Measurements from ENCODE around the gene CLSTN2. TPM values are rescaled to one million over a fixed set of nuclear protein-coding genes. Genes with fewer than 3 reads are reported as not detected.

The CLSTN2 gene
- total RNA-seq, 2 experiments from 2014 or later = not detected

DNA sequence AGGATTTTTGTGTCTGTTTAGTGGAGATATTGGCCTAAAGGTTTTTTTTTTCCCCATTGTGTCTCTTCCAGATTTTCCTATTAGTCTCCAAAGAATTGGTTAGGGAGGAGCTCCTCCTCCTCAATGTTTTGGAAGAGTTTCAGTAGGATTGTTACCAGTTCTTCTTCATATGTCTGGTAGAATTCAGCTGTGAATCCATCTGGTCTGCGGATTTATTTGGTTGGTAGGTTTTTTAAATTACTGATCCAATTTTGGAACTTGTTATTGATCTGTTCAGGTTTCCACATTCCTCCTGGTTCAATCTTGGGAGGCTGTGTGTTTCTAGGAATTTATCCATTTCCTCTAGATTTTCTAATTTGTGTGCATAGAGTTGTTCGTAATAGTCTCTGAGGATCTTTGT is 222.2 kb downstream of the CLSTN2 start:
- ATAC-seq (no peak), DNase-seq (no peak)
- ChIA-PET POLR2A (no interaction called here), CTCF (no interaction called here)
- H3K36me3 Mint-ChIP-seq (ENCODE audit: low read depth) = no peaks in the 10 kb centered on the region
- H3K4me1 Mint-ChIP-seq (ENCODE audit: low read depth) = no peaks in the 10 kb centered on the region
- H3K9me3 Mint-ChIP-seq (ENCODE audit: insufficient read depth) = no peaks in the 10 kb centered on the region
- no peak overlapping the region for H3K4me3 Mint-ChIP-seq
- no peaks in the 10 kb centered on the region for H3K27me3 Mint-ChIP-seq (ENCODE audit: low read depth)
- no peak overlapping the region for H3K27ac Mint-ChIP-seq

DNA sequence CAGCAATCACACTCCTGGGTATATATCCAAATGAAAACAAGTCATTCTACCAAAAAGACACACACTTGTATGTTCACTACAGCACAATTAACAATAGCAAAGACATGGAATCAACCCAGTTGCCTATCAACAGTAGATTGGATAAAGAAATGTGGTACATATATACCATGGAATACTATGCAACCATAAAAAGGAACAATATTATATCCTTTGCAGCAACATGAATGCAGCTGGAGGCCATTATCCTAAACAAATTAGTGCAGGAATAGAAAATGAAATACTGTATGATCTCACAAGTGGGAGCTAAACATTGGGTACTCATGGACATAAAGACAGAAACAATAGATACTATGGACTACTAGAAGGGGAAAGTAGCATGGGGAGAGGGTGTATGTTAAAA is 224.7 kb downstream of the CLSTN2 start:
- ChIA-PET CTCF (no interaction called here), POLR2A (no interaction called here)
- no peaks in the 10 kb centered on the region for H3K27me3 Mint-ChIP-seq (ENCODE audit: low read depth)
- DNase-seq (no peak), ATAC-seq (no peak)
- H3K4me3 Mint-ChIP-seq = no peak overlapping the region
- H3K9me3 Mint-ChIP-seq (ENCODE audit: insufficient read depth) = no peaks in the 10 kb centered on the region
- H3K27ac Mint-ChIP-seq = no peak overlapping the region
- no peaks in the 10 kb centered on the region for H3K4me1 Mint-ChIP-seq (ENCODE audit: low read depth)
- no peaks in the 10 kb centered on the region for H3K36me3 Mint-ChIP-seq (ENCODE audit: low read depth)

DNA sequence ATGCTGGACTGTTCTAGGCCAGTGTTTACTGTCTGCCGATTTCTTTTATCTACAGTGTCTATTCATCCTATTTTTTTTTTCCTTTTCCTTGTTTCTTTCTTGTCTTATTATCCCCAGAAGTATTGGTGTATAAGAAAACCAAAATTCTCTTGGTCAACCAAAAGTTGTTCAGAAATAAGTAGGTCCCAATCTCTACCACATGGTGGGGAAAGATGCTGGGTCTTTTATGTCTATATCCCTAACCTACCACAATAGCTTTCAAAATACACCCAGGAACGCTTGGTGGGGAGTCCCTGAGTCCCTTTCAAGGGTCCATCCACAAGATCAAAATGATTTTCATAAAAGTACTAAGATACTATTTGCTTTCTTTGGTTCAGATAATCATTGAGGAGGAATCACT is 225.6 kb downstream of the CLSTN2 start:
- Mint-ChIP-seq H3K27me3 (ENCODE audit: low read depth) (no peaks in the 10 kb centered on the region), H3K4me3 (no peak overlapping the region), H3K36me3 (ENCODE audit: low read depth) (no peaks in the 10 kb centered on the region), H3K4me1 (ENCODE audit: low read depth) (no peaks in the 10 kb centered on the region), H3K27ac (no peak overlapping the region), H3K9me3 (ENCODE audit: insufficient read depth) (no peaks in the 10 kb centered on the region)
- ChIA-PET CTCF (no interaction called here), POLR2A (interaction anchor here (0.7 kb wide), 1 partner anchor 443 kb away, joined by 3 read pairs; no protein-coding TSS in a partner anchor)
- DNase-seq (no peak), ATAC-seq (no peak)

DNA sequence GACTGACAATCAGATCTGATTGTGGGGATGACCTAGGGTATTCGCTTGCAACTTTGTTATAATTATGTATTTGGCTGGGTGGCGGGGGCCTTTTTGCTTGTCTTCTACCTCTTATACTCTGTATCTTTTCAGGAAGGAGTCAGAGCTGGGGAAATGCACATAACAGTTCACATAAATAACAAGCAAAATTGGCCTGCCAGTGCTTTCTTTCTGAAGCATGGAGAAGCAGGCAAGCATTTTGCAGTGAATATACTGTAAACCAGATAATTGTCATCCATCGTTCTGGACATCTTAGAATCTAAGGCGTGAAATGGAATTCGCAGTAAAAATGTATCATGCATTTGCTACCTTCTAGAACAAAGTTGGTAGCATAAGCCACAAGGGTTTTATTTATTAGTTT is 227.6 kb downstream of the CLSTN2 start:
- Mint-ChIP-seq H3K4me1 (ENCODE audit: low read depth) (no peaks in the 10 kb centered on the region), H3K9me3 (ENCODE audit: insufficient read depth) (no peaks in the 10 kb centered on the region), H3K27ac (no peak overlapping the region), H3K4me3 (no peak overlapping the region), H3K27me3 (ENCODE audit: low read depth) (no peaks in the 10 kb centered on the region), H3K36me3 (ENCODE audit: low read depth) (no peaks in the 10 kb centered on the region)
- no peak for ATAC-seq
- no peak for DNase-seq
- ChIA-PET CTCF (no interaction called here), POLR2A (no interaction called here)

DNA sequence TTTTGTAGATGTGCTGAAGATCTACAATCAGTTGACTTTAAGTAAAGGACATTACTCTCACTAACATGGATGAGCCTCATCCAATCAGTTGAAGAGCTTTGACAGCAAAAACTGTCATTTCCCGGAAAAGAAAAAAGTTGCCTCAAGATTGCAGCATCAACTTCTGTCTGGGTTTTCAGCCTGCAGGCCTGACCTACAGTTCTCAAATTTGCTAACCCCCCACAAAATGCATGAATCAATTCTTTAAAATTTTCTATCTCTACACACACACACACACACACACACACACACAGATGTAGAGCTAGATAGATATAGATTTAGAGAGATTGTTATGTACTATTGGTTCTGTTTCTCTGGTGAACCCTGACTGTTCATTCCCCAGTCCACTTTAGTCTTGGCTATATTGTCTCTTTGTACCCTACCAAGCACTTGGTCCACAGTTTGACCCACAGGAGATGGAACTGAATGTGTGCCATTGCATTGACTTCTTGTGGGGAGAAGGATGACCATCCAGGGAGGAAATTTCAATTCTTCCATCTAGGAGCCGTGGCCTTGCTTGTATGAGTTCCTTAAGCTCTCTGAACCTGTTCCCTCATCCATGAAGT is 228.3 kb downstream of the CLSTN2 start:
- ATAC-seq (no peak), DNase-seq (no peak)
- ChIA-PET CTCF (no interaction called here), POLR2A (no interaction called here)
- no peaks in the 10 kb centered on the region for H3K4me1 Mint-ChIP-seq (ENCODE audit: low read depth)
- H3K27ac Mint-ChIP-seq = no peak overlapping the region
- no peaks in the 10 kb centered on the region for H3K27me3 Mint-ChIP-seq (ENCODE audit: low read depth)
- H3K4me3 Mint-ChIP-seq = no peak overlapping the region
- no peaks in the 10 kb centered on the region for H3K36me3 Mint-ChIP-seq (ENCODE audit: low read depth)
- H3K9me3 Mint-ChIP-seq (ENCODE audit: insufficient read depth) = no peaks in the 10 kb centered on the region

DNA sequence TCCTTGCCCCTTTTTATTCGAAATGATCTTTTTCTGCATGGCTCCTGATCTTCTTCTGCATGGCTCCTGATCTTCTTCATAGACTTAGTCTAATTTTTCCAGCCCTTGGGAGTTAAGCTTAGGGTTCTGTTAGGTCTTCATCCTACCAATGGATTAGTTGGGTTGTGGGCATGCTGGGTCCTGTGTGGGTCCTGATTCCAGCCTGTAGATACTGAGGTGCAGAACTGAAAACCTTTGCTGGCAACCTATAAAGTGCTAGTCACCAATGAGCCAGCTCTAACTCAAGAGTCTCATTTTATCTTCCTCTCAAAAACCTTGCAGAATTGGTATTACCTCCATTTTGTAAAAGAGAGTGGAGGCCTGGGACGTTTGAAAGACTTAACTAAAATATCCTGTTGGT is 229.2 kb downstream of the CLSTN2 start:
- Mint-ChIP-seq H3K27me3 (ENCODE audit: low read depth) (no peaks in the 10 kb centered on the region), H3K4me3 (no peak overlapping the region), H3K36me3 (ENCODE audit: low read depth) (no peaks in the 10 kb centered on the region), H3K27ac (no peak overlapping the region), H3K9me3 (ENCODE audit: insufficient read depth) (no peaks in the 10 kb centered on the region), H3K4me1 (ENCODE audit: low read depth) (no peaks in the 10 kb centered on the region)
- POLR2A ChIA-PET = no interaction called here
- CTCF ChIA-PET = no interaction called here
- ATAC-seq = no peak
- DNase-seq = no peak

DNA sequence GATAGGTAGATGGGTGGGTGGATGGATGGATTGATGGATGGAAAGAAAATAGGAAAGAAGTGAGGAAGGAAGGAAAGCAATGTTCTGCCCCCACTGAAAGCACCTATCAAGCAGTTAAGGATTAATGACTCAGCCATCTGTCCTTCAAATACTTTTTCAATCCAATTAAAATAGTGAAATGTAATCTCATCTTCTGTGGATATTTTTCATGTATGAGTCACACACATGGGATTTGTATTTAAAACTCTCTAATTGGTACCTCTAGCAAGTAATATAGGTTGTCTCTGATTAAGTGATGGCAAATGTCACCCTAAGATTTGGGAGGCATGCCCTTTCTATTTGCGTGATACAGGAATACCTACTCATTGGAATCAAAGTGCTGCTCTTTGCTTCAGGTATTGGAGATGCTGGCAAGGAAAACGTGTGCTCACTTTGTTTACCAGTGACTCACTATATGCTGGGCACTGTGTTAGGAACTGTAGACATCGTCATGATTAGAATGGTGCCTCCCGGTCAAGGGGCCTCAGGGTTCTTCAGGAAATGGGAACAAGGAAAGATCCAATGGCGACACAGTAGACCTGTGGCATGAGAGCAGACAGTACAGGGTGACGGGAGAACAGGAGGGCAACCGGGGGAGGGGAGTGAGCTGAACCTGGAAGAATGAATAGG is 230.1 kb downstream of the CLSTN2 start:
- DNase-seq (no peak), ATAC-seq (no peak)
- Mint-ChIP-seq H3K27me3 (ENCODE audit: low read depth) (no peaks in the 10 kb centered on the region), H3K4me1 (ENCODE audit: low read depth) (no peaks in the 10 kb centered on the region), H3K27ac (no peak overlapping the region), H3K4me3 (no peak overlapping the region), H3K9me3 (ENCODE audit: insufficient read depth) (no peaks in the 10 kb centered on the region), H3K36me3 (ENCODE audit: low read depth) (no peaks in the 10 kb centered on the region)
- ChIA-PET CTCF (no interaction called here), POLR2A (no interaction called here)

DNA sequence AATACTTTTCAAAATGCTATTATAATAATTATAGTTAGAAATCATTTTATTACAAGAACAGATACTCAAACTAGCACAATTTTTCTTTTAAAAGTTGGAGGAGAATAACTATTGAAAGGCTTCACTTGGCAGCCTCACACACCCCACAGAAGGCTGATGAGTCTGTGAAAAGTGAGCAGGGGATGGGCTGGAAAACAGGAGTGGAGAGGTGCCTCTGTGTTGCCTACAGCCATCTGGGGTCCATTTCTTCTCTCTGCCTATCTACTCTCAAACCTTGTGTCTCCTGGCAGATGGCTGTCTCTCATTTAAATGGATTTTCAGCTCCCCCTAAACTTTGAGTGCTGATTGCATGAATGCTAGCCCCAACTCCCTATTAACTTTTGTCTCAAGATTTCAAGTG is 230.8 kb downstream of the CLSTN2 start:
- no peaks in the 10 kb centered on the region for H3K27me3 Mint-ChIP-seq (ENCODE audit: low read depth)
- DNase-seq (no peak), ATAC-seq (no peak)
- no peaks in the 10 kb centered on the region for H3K9me3 Mint-ChIP-seq (ENCODE audit: insufficient read depth)
- ChIA-PET POLR2A (no interaction called here), CTCF (no interaction called here)
- H3K4me3 Mint-ChIP-seq = no peak overlapping the region
- H3K36me3 Mint-ChIP-seq (ENCODE audit: low read depth) = no peaks in the 10 kb centered on the region
- no peak overlapping the region for H3K27ac Mint-ChIP-seq
- no peaks in the 10 kb centered on the region for H3K4me1 Mint-ChIP-seq (ENCODE audit: low read depth)

DNA sequence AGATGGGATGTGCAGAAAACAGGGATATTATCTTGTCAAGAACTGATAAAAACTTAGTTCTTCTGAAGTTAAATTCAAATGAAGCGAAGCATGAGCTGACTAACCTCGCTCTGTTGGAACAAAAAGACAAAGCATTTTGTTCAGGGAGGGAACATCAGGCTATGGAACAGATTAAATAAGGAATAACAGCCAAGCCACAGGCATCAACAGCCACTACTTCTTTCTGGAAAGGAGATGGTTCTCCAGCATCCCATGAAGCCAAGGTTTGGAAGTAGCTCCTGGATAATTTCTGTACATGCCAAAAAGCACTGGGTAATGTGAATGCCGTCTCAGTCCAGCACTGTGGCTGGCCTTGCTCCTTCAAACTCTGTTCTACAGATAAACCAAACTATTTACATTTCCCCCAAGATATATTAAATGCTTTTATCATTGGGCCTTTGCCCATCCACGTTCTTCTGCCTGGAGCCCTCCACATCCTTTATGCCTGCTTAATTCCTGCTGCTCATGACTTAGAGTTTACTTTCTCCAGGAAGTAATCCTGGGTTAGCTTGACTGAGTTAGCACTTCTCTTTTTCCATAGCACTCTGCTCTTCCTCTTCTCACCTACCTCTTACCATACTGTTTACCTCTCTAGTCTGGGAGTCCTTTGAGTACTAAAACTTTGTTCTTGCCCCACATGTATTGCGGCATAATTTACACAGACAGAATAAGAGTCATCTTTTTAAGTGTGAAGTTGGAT is 232.0 kb downstream of the CLSTN2 start:
- CTCF ChIA-PET = no interaction called here
- no peak for ATAC-seq
- no peaks in the 10 kb centered on the region for H3K27me3 Mint-ChIP-seq (ENCODE audit: low read depth)

DNA sequence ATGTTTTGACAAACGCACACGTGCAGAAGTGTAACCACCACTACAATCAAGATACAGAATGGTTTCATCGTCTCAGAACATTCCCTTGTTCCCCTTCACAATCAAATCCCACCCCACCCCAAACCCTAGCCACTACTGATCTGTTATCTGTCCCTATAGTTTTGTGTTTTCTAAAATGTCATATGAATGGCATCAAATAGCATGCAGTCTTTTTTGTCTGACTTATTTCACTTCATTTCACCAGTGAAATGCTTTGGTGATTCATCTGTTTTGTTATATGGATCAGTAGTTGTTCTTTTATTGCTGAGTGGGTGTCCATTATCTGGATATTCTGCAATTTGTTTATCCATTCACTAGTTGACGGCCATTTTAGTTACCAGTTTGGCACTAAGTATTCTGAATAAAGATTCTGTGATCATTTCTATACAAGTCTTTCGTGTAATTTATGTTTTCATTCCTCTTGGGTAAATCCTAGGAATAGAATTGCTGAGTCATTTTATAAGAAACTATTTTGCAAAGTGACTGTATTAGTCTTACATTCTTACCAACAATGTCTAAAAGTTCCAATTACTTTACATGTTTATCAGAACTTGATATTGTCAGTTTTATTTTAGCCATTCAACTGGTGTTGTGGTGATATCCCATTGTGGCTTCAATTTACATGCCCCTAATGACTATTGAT is 232.8 kb downstream of the CLSTN2 start:
- DNase-seq (no peak), ATAC-seq (no peak)
- Mint-ChIP-seq H3K4me1 (ENCODE audit: low read depth) (no peaks in the 10 kb centered on the region), H3K4me3 (no peak overlapping the region), H3K9me3 (ENCODE audit: insufficient read depth) (no peaks in the 10 kb centered on the region), H3K27ac (no peak overlapping the region), H3K27me3 (ENCODE audit: low read depth) (no peaks in the 10 kb centered on the region), H3K36me3 (ENCODE audit: low read depth) (no peaks in the 10 kb centered on the region)
- POLR2A ChIA-PET = no interaction called here
- CTCF ChIA-PET = no interaction called here

More for the DNA sequence above, 232.0 kb downstream of the CLSTN2 start:
- H3K4me1 Mint-ChIP-seq (ENCODE audit: low read depth) = no peaks in the 10 kb centered on the region
- no peak overlapping the region for H3K4me3 Mint-ChIP-seq
- POLR2A ChIA-PET = no interaction called here
- H3K9me3 Mint-ChIP-seq (ENCODE audit: insufficient read depth) = no peaks in the 10 kb centered on the region
- H3K36me3 Mint-ChIP-seq (ENCODE audit: low read depth) = no peaks in the 10 kb centered on the region
- no peak for DNase-seq
- H3K27ac Mint-ChIP-seq = no peak overlapping the region

DNA sequence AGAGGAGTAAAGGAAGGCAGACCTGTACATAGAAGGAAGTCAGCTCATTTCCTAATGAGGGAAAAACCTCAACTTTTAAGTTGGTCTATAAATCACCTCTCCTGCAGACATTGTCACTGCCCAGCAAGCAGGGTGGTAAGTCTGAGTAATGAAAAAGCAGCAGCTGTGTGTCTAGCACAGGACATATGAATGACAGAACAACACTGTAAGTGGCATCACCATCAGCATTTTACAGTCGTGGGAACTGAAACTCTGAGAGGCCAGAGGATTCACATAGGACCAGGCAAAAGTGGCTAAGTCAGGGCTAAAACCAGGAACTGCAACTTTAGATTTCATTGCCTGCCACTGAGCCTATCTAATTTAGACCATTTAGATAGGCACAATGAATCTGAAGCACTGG is 235.6 kb downstream of the CLSTN2 start:
- Mint-ChIP-seq H3K36me3 (ENCODE audit: low read depth) (no peaks in the 10 kb centered on the region), H3K4me1 (ENCODE audit: low read depth) (no peaks in the 10 kb centered on the region), H3K9me3 (ENCODE audit: insufficient read depth) (no peaks in the 10 kb centered on the region), H3K4me3 (no peak overlapping the region), H3K27ac (no peak overlapping the region), H3K27me3 (ENCODE audit: low read depth) (peaks cover 4% of the 10 kb centered on the region)
- no peak for ATAC-seq
- CTCF ChIA-PET = no interaction called here
- POLR2A ChIA-PET = no interaction called here
- no peak for DNase-seq

DNA sequence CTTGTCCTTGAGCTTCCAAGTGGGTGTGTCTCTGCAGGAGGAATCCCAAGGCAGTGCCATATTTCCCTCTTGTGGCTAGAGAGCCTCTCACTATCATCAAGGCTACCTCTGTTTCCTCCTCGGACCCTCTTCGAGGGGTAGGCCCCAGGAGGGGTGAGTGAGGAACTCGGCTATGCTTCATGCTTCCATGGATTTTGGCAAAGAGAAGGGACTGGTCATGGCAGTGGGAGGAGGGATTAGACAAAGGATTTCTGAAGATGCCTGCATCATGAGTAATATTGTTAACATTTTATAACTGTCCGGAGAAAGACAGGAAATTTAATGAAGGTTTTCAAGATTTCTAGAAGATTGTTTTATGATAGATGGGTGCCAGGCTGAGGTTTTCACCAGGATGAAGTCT is 241.5 kb downstream of the CLSTN2 start:
- Mint-ChIP-seq H3K4me3 (no peak overlapping the region), H3K9me3 (ENCODE audit: insufficient read depth) (no peaks in the 10 kb centered on the region), H3K27ac (no peak overlapping the region), H3K27me3 (ENCODE audit: low read depth) (peaks cover 4% of the 10 kb centered on the region), H3K36me3 (ENCODE audit: low read depth) (no peaks in the 10 kb centered on the region), H3K4me1 (ENCODE audit: low read depth) (no peaks in the 10 kb centered on the region)
- ATAC-seq (no peak), DNase-seq (no peak)
- CTCF ChIA-PET = no interaction called here
- POLR2A ChIA-PET = no interaction called here

Data from activated CD8-positive, alpha-beta T cell treated with anti-CD3 and anti-CD28 coated beads, Interleukin-2, amount 10 ng/mL, durations not matched to agents 7 days and 5 days (primary cell).